SK-N-SH (cell line): ENCODE measurements around the gene VPS52. TPM values are rescaled to one million over a fixed set of nuclear protein-coding genes. Genes with fewer than 3 reads are reported as not detected.

Experiments
- CTCF ChIA-PET: fragments of 300-600, 350-600 bp; formaldehyde crosslinking; extraction: SDS; loops from one replicate; lab custom pipeline; 2021; lab: Yijun Ruan, JAX
- POLR2A ChIA-PET: fragments of 350-600 bp; sonication (Branson Sonifier 250); formaldehyde crosslinking; extraction: SDS; loops from one replicate; lab custom pipeline; 2020; ENCODE audit warnings: antibody characterized with exemption, inconsistent platforms; lab: Yijun Ruan, JAX
- DNase-seq: peaks from one replicate; pipeline ENCODE4 v3.0.0; 2012
- H2AFZ ChIP-seq: fragments of 200-600 bp; sonication (generic); 2 replicates; pipeline ENCODE4 v1.8.1; 2016; ENCODE audit warnings: antibody characterized with exemption, mild to moderate bottlenecking, low read depth
- H3F3A ChIP-seq: fragments of 200-600 bp; sonication (generic); replicated peaks from 2 replicates; pipeline ENCODE3; 2016; ENCODE audit warnings: antibody characterized with exemption, mild to moderate bottlenecking; ENCODE audit not compliant: insufficient read depth
- H3K27ac ChIP-seq, 2 experiments: fragments of 200-500 bp in 1 of 2; fragments of 200-600 bp in 1 of 2; sonication (Bioruptor generic) in 1 of 2; sonication (generic), shearing (Covaris generic) in 1 of 2; 2 replicates each; pipeline versions ENCODE4 v1.5.1 to v1.6.1; 2014 to 2016; ENCODE audit warnings: low read depth in 2 of 2, inconsistent platforms in 1 of 2, low read length in 1 of 2, mild to moderate bottlenecking in 1 of 2, mixed read lengths in 1 of 2
- H3K27me3 ChIP-seq: fragments of 200-600 bp; sonication (generic), shearing (Covaris generic); 2 replicates; pipeline ENCODE4 v1.6.1; 2016; ENCODE audit warnings: mixed run types; ENCODE audit not compliant: insufficient read depth
- H3K36me3 ChIP-seq, 2 experiments: fragments of 200-500 bp in 1 of 2; fragments of 200-600 bp in 1 of 2; sonication (Bioruptor generic) in 1 of 2; sonication (generic) in 1 of 2; replicated peaks in 1 of 2; 2 replicates each; pipeline versions ENCODE3 to v1.5.1; 2014 to 2016; ENCODE audit warnings: low read length in 1 of 2, mild to moderate bottlenecking in 1 of 2; ENCODE audit not compliant: insufficient read depth in 2 of 2, control insufficient read depth in 1 of 2
- H3K4me1 ChIP-seq, 2 experiments: fragments of 200-500 bp in 1 of 2; fragments of 200-600 bp in 1 of 2; sonication (Bioruptor generic) in 1 of 2; sonication (generic), shearing (Covaris generic) in 1 of 2; 2 replicates each; pipeline versions ENCODE4 v1.5.1 to v1.6.1; 2014 to 2016; ENCODE audit warnings: low read depth in 1 of 2, low read length in 1 of 2, mixed run types in 1 of 2; ENCODE audit not compliant: insufficient read depth in 2 of 2, control insufficient read depth in 1 of 2
- H3K4me2 ChIP-seq: fragments of 200-600 bp; sonication (generic), shearing (Covaris generic); 2 replicates; pipeline ENCODE4 v1.6.1; 2017; ENCODE audit warnings: mixed run types
- H3K4me3 ChIP-seq, 2 experiments: fragments of 200-500 bp in 1 of 2; fragments of 200-600 bp in 1 of 2; sonication (Bioruptor generic) in 1 of 2; sonication (generic), shearing (Covaris generic) in 1 of 2; 2 replicates each; pipeline versions ENCODE4 v1.5.1 to v1.8.1; 2014 to 2016; ENCODE audit warnings: low read depth in 2 of 2, inconsistent platforms in 1 of 2, low read length in 1 of 2, mild to moderate bottlenecking in 1 of 2, mixed read lengths in 1 of 2, moderate library complexity in 1 of 2
- H3K79me2 ChIP-seq: fragments of 200-600 bp; sonication (generic); 2 replicates; pipeline ENCODE4 v1.8.1; 2017; ENCODE audit warnings: mild to moderate bottlenecking; ENCODE audit not compliant: insufficient read depth
- H3K9ac ChIP-seq: fragments of 200-600 bp; sonication (generic); 2 replicates; pipeline ENCODE4 v1.6.1; 2017; ENCODE audit warnings: mixed run types
- H3K9me2 ChIP-seq: fragments of 200-600 bp; sonication (generic); 2 replicates; pipeline ENCODE4 v1.6.1; 2017; ENCODE audit warnings: mixed run types
- H3K9me3 ChIP-seq: fragments of 200-600 bp; sonication (generic); 2 replicates; pipeline ENCODE4 v1.6.1; 2017; ENCODE audit warnings: mixed run types, mild to moderate bottlenecking, moderate library complexity
- H4K20me1 ChIP-seq: fragments of 200-600 bp; sonication (generic); 2 replicates; pipeline ENCODE4 v1.6.1; 2017; ENCODE audit warnings: mild to moderate bottlenecking, mixed run types; ENCODE audit not compliant: insufficient read depth
- CHD2 ChIP-seq: fragments of 150-350 bp; IDR thresholded peaks from 2 replicates; pipeline ENCODE4 v1.6.1; 2018; ENCODE audit warnings: low read length; ENCODE audit not compliant: partially characterized antibody
- CTCF ChIP-seq: fragments of 200-600 bp; sonication (generic); IDR thresholded peaks from 2 replicates; pipeline ENCODE4 v1.6.1; 2017; ENCODE audit warnings: antibody characterized with exemption, mild to moderate bottlenecking, moderate library complexity
- ELF1 ChIP-seq: IDR thresholded peaks from 2 replicates; pipeline ENCODE4 v1.4.0; 2012
- EP300 ChIP-seq, 2 experiments: IDR thresholded peaks; 2 replicates each; pipeline versions ENCODE4 v1.4.0 to v1.6.1; 2012; ENCODE audit warnings: borderline replicate concordance in 1 of 2, low read depth in 1 of 2, low read length in 1 of 2
- EZH2phosphoT487 ChIP-seq: fragments of 200-600 bp; sonication (generic); IDR thresholded peaks from 2 replicates; pipeline ENCODE4 v1.6.1; 2017; ENCODE audit warnings: low read depth, mixed run types, mild to moderate bottlenecking, antibody characterized with exemption, moderate library complexity, borderline replicate concordance
- FOSL2 ChIP-seq: IDR thresholded peaks from 2 replicates; pipeline ENCODE4 v1.4.0; 2012; ENCODE audit warnings: low read depth, mild to moderate bottlenecking, moderate library complexity, borderline replicate concordance
- FOXJ3 ChIP-seq: sonication (generic); formaldehyde crosslinking; IDR thresholded peaks from 2 replicates; pipeline ENCODE4 v1.5.1; 2020; ENCODE audit warnings: mild to moderate bottlenecking, missing genetic modification reagents
- GATA2 ChIP-seq: sonication (generic); formaldehyde crosslinking; IDR thresholded peaks from 2 replicates; pipeline ENCODE4 v1.5.0; 2020; ENCODE audit warnings: mild to moderate bottlenecking, missing genetic modification reagents
- IRF3 ChIP-seq: fragments of 150-350 bp; IDR thresholded peaks from 2 replicates; pipeline ENCODE4 v1.6.1; 2016; ENCODE audit warnings: mild to moderate bottlenecking, low read depth, low read length
- JUND ChIP-seq: IDR thresholded peaks from 2 replicates; pipeline ENCODE4 v1.4.0; 2012
- MAX ChIP-seq: IDR thresholded peaks from 2 replicates; pipeline ENCODE4 v1.4.0; 2012; ENCODE audit warnings: low read depth
- MEF2A ChIP-seq: IDR thresholded peaks from 2 replicates; pipeline ENCODE4 v1.4.0; 2012; ENCODE audit warnings: low read depth, borderline replicate concordance
- MXI1 ChIP-seq: IDR thresholded peaks from 2 replicates; pipeline ENCODE4 v1.6.1; 2012; ENCODE audit warnings: mild to moderate bottlenecking, low read depth, low read length, improper control_type of control experiment
- NFIC ChIP-seq: IDR thresholded peaks from 2 replicates; pipeline ENCODE4 v1.4.0; 2012; ENCODE audit warnings: borderline replicate concordance
- NRF1 ChIP-seq: IDR thresholded peaks from 2 replicates; pipeline ENCODE4 v1.6.1; 2012; ENCODE audit warnings: low read depth, mild to moderate bottlenecking, low read length
- POLR2AphosphoS5 ChIP-seq: IDR thresholded peaks from 2 replicates; pipeline ENCODE4 v1.6.1; 2012; ENCODE audit warnings: low read depth, low read length
- RAD21 ChIP-seq: IDR thresholded peaks from 2 replicates; pipeline ENCODE4 v1.6.1; 2012; ENCODE audit warnings: mild to moderate bottlenecking, low read length
- REST ChIP-seq: IDR thresholded peaks from 2 replicates; pipeline ENCODE4 v1.6.1; 2012; ENCODE audit warnings: mild to moderate bottlenecking, low read depth, low read length, moderate library complexity
- RFX5 ChIP-seq: IDR thresholded peaks from 2 replicates; pipeline ENCODE4 v1.6.1; 2012; ENCODE audit warnings: mild to moderate bottlenecking, improper control_type of control experiment, low read length
- RXRA ChIP-seq: IDR thresholded peaks from 2 replicates; pipeline ENCODE4 v1.4.0; 2012; ENCODE audit warnings: low read depth, mild to moderate bottlenecking, borderline replicate concordance
- TAF1 ChIP-seq: IDR thresholded peaks from 2 replicates; pipeline ENCODE4 v1.6.1; 2012; ENCODE audit warnings: low read depth, mild to moderate bottlenecking, low read length, moderate library complexity, borderline replicate concordance
- TEAD4 ChIP-seq: IDR thresholded peaks from 2 replicates; pipeline ENCODE4 v1.4.0; 2012; ENCODE audit warnings: mild to moderate bottlenecking, borderline replicate concordance; ENCODE audit not compliant: insufficient read depth
- USF2 ChIP-seq: fragments of 150-350 bp; IDR thresholded peaks from 2 replicates; pipeline ENCODE4 v1.6.1; 2017; ENCODE audit warnings: antibody characterized with exemption, low read length, low read depth, borderline replicate concordance
- YY1 ChIP-seq: IDR thresholded peaks from 2 replicates; pipeline ENCODE4 v1.4.0; 2012; ENCODE audit warnings: low read depth, mild to moderate bottlenecking
- WGBS: methylation state at CpG from one replicate; pipeline ENCODE4 v1.1.6; 2017; ENCODE audit warnings: low lambda C conversion rate; 5-methylcytosine and 5-hydroxymethylcytosine counted together
- polyA plus RNA-seq, 3 experiments: library from polyadenylated mRNA; depleted of rRNA; stranded (reverse); fragments of >200 nt; gene quantifications; 2 replicates each; pipeline ENCODE4 v1.2.3, GENCODE V29; 2012

Gene VPS52
- polyA plus RNA-seq, 1 of the 3 experiments (the other 2 are of a cell fraction), result 74.0 TPM

GRCh38 chr6:33276864-33277662 is 5.4 kb upstream of the VPS52 start, which contains the start of gene B3GALT4:
Gene B3GALT4, plus strand, starts transcription at chr6:33277123. Its CDS starts 297 bp downstream, at chr6:33277420.
- H4K20me1 ChIP-seq, result peaks cover 47% of the 10 kb centered on the region
- peak within 1 kb of the TSS; percentile 67 to 86 for H3K27ac ChIP-seq
- H3K4me2 ChIP-seq, result peak within 1 kb of the TSS; percentile 94
- H3K27me3 ChIP-seq, result no peaks in the 10 kb centered on the region
- peak; percentile 92 for DNase-seq
- peaks cover 31 to 36% of the 10 kb centered on the region in 2 experiments; a peak in 3 of 4 replicates for H3K4me1 ChIP-seq
- H3K9me2 ChIP-seq, result no peaks in the 10 kb centered on the region
- H3K9me3 ChIP-seq, result no peaks in the 10 kb centered on the region
- WGBS, result 10% methylated on average over 38 of the region's 80 CpGs
- ChIA-PET POLR2A (interaction anchor here (0.6 to 2.9 kb wide), 14 partner anchors 12 to 307 kb away, joined by 3 to 58 read pairs (median 5); partner anchors contain the start of genes CUTA, PFDN6, RGL2 and RING1), CTCF (interaction anchor here (0.8 to 4.9 kb wide), 16 partner anchors 8 to 148 kb away, joined by 3 to 49 read pairs (median 4); partner anchors contain the start of genes PFDN6, RGL2 and WDR46)
- peaks cover 46 to 63% of the 10 kb centered on the region in 2 experiments for H3K36me3 ChIP-seq
- peaks cover 81% of the 10 kb centered on the region for H3F3A ChIP-seq
- H3K4me3 ChIP-seq, result peak within 1 kb of the TSS; percentile 49 to 76
- H2AFZ ChIP-seq, result no peak within 1 kb of the TSS
- peak within 1 kb of the TSS; percentile 95; the same call in 1 of the 2 replicates for H3K9ac ChIP-seq
- peaks cover 42% of the 10 kb centered on the region for H3K79me2 ChIP-seq
- TF ChIP-seq RFX5 (no peak), REST (no peak), IRF3 (no peak), JUND (peak; percentile 12; the same call in 1 of the 2 replicates), EZH2phosphoT487 (no peak), POLR2AphosphoS5 (peak; percentile 50), TAF1 (no peak), MXI1 (no peak), USF2 (no peak), RAD21 (no peak), FOXJ3 (CRISPR knock-in tag) (no peak), NFIC (no peak), CHD2 (peak; percentile 70), YY1 (no peak), GATA2 (CRISPR knock-in tag) (no peak), RXRA (no peak), FOSL2 (0 out of 2 replicates have a peak, but pooled peaks have one; percentile 23), NRF1 (no peak), MAX (no peak; the same call in 1 of the 2 replicates), EP300 (IDR thresholded peaks at IDR 0.05; ENCODE audit: borderline replicate concordance in 1 of 2, low read depth in 1 of 2, low read length in 1 of 2) (no peak), TEAD4 (no peak; the same call in 1 of the 2 replicates), MEF2A (no peak), ELF1 (peak; percentile 81), CTCF (peak; percentile 51)
